HepG2 (cell line): ENCODE measurements around the gene LYSMD3. TPM values are rescaled to one million over a fixed set of nuclear protein-coding genes. Genes with fewer than 3 reads are reported as not detected.

Experiments
- FOSL2 ChIP-seq: sonication (generic); formaldehyde crosslinking; IDR thresholded peaks from 2 replicates; pipeline ENCODE4 v1.4.0; 2020; ENCODE audit warnings: missing genetic modification reagents
- HOXD1 ChIP-seq: sonication (generic); formaldehyde crosslinking; IDR thresholded peaks from 2 replicates; pipeline ENCODE4 v1.5.0; 2020; ENCODE audit warnings: missing genetic modification reagents
- KAT7 ChIP-seq: IDR thresholded peaks from 2 replicates; pipeline ENCODE4 v1.6.1; 2018; ENCODE audit warnings: borderline replicate concordance, missing compliant biosample characterization
- MAF1 ChIP-seq: sonication (generic); formaldehyde crosslinking; IDR thresholded peaks from 2 replicates; pipeline ENCODE4 v1.5.0; 2020; ENCODE audit warnings: missing genetic modification reagents, borderline replicate concordance
- MYNN ChIP-seq: sonication (generic); formaldehyde crosslinking; IDR thresholded peaks from 2 replicates; pipeline ENCODE4 v1.4.0; 2020; ENCODE audit warnings: mild to moderate bottlenecking, low read depth, missing genetic modification reagents
- NFIC ChIP-seq: IDR thresholded peaks from 2 replicates; pipeline ENCODE4 v1.6.1; 2012; ENCODE audit warnings: mild to moderate bottlenecking, low read length, inconsistent platforms
- TMF1 ChIP-seq: sonication (generic); formaldehyde crosslinking; IDR thresholded peaks from 2 replicates; pipeline ENCODE4 v1.8.1; 2022; ENCODE audit warnings: low read depth, missing genetic modification reagents
- TOPORS ChIP-seq: sonication (generic); formaldehyde crosslinking; IDR thresholded peaks from 2 replicates; pipeline ENCODE4 v1.8.0; 2023; ENCODE audit warnings: mild to moderate bottlenecking, missing genetic modification reagents
- ZBTB7A ChIP-seq: sonication (generic); formaldehyde crosslinking; IDR thresholded peaks from 2 replicates; pipeline ENCODE4 v1.8.0; 2022; ENCODE audit warnings: mild to moderate bottlenecking, missing genetic modification reagents
- ZNF547 ChIP-seq: sonication (generic); formaldehyde crosslinking; IDR thresholded peaks from 2 replicates; pipeline ENCODE4 v1.5.1; 2020; ENCODE audit warnings: mild to moderate bottlenecking, missing genetic modification reagents
- polyA plus RNA-seq, 8 experiments: library from polyadenylated mRNA; depleted of rRNA in 3 of 8; stranded (reverse) in 7 of 8; unstranded in 1 of 8; fragments of >200 nt; fragmentation: Illumina TruSeq in 4 of 8; extraction: Trizol in 4 of 8; gene quantifications; 2 replicates each; pipeline versions ENCODE4 v1.2.1 to v1.2.3, GENCODE V29; 2011 to 2016; ENCODE audit warnings: low read depth in 4 of 8, missing spikeins in 1 of 8, mixed read lengths in 1 of 8; ENCODE audit not compliant: insufficient read depth in 1 of 8
- total RNA-seq, 5 experiments: library from RNA; depleted of rRNA; stranded (reverse); fragments of >200 nt; fragmentation: Illumina TruSeq; extraction: Trizol; gene quantifications; 2 replicates each; pipeline ENCODE4 v1.2.3, GENCODE V29; 2016; ENCODE audit warnings: low read depth in 1 of 5
- TF ChIP-seq, protein P1 (sequence below): sonication (generic); formaldehyde crosslinking; IDR thresholded peaks from 2 replicates; pipeline ENCODE4 v1.9.0; 2021; ENCODE audit warnings: missing genetic modification reagents, borderline replicate concordance
- TF ChIP-seq, protein P2 (sequence below): IDR thresholded peaks from 2 replicates; pipeline ENCODE4 v1.6.1; 2016; ENCODE audit warnings: low read depth, missing genetic modification reagents, missing compliant biosample characterization
- TF ChIP-seq, protein P3 (sequence below): sonication (generic); formaldehyde crosslinking; IDR thresholded peaks from 2 replicates; pipeline ENCODE4 v1.8.0; 2022; ENCODE audit warnings: missing genetic modification reagents, low read depth, mild to moderate bottlenecking, borderline replicate concordance
- TF ChIP-seq, protein P4 (sequence below): sonication (generic); formaldehyde crosslinking; IDR thresholded peaks from 2 replicates; pipeline ENCODE4 v1.4.0; 2020; ENCODE audit warnings: mild to moderate bottlenecking, low read depth, missing genetic modification reagents
- TF ChIP-seq, protein P5 (sequence below): sonication (generic); formaldehyde crosslinking; IDR thresholded peaks from 2 replicates; pipeline ENCODE4 v1.8.0; 2022; ENCODE audit warnings: mild to moderate bottlenecking, missing genetic modification reagents; ENCODE audit not compliant: insufficient replicate concordance

LYSMD3 gene
- total and polyA plus RNA-seq, 2 of the 13 experiments (the other 11 are each of a cell fraction or from before 2014, with no cell fraction given): 9.1 to 13.8 TPM

DNA sequence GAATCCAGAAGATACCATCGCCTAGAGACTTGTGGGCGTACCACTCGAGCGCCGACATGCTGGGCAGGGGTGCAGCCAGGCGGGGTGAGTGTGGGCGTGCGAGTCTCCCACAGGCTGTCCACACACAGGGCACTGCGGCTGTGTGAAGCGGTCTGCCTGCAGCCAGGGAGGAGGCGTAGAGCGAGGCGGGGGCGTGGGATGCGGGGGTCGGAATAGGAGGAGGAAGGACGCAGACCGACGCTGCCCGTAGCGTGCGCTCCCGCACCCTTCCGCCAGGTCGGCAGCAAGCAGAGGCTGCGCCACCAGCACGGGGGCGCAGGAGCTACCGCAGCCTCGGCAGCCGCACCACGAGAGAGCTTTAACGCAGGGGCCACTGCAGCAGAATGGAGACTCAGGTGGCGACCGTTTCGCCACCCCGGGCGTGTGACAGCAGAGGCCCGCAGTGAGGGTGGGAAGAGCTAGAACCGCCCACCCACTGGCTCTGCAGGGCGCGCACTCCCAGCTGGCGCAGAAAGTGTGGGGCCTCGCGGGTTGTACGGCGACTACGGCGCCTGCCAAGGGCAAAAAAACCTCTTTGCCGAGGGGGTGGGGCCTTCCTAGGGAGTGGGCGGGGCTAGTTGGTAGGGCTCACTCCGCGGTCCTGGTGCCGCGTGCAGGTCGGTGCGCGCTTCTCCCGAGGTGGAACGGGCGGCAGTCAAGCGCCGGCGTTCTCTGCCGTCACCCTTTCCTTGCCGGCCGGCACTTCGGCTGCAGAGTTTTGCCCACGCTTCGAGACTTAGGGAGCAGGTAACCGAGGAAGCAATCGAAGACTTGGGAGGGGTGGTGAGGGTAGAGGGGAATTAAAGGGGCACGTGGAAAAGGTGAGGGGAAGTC, 54.9 kb downstream of the LYSMD3 start, which contains the start of the genes MBLAC2 and POLR3G (continued):
- TF ChIP-seq FOSL2 (CRISPR knock-in tag) (peak; percentile 50; the same call in 1 of the 2 replicates), TMF1 (CRISPR knock-in tag) (no peak), MAF1 (CRISPR knock-in tag) (no peak), ZBTB7A (CRISPR knock-in tag) (peak; percentile 1; the same call in 1 of the 2 replicates), ZNF547 (peak; percentile 77; the same call in 1 of the 2 replicates), NFIC (no peak), TOPORS (CRISPR knock-in tag) (no peak; the same call in 1 of the 2 replicates), HOXD1 (CRISPR knock-in tag) (no peak; the same call in 1 of the 2 replicates), KAT7 (peak; percentile 76; the same call in 1 of the 2 replicates), MYNN (CRISPR knock-in tag) (no peak)
- TF ChIP-seq, protein P1, sequence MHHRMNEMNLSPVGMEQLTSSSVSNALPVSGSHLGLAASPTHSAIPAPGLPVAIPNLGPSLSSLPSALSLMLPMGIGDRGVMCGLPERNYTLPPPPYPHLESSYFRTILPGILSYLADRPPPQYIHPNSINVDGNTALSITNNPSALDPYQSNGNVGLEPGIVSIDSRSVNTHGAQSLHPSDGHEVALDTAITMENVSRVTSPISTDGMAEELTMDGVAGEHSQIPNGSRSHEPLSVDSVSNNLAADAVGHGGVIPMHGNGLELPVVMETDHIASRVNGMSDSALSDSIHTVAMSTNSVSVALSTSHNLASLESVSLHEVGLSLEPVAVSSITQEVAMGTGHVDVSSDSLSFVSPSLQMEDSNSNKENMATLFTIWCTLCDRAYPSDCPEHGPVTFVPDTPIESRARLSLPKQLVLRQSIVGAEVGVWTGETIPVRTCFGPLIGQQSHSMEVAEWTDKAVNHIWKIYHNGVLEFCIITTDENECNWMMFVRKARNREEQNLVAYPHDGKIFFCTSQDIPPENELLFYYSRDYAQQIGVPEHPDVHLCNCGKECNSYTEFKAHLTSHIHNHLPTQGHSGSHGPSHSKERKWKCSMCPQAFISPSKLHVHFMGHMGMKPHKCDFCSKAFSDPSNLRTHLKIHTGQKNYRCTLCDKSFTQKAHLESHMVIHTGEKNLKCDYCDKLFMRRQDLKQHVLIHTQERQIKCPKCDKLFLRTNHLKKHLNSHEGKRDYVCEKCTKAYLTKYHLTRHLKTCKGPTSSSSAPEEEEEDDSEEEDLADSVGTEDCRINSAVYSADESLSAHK (CRISPR knock-in tag): no peak
- TF ChIP-seq, protein P2, sequence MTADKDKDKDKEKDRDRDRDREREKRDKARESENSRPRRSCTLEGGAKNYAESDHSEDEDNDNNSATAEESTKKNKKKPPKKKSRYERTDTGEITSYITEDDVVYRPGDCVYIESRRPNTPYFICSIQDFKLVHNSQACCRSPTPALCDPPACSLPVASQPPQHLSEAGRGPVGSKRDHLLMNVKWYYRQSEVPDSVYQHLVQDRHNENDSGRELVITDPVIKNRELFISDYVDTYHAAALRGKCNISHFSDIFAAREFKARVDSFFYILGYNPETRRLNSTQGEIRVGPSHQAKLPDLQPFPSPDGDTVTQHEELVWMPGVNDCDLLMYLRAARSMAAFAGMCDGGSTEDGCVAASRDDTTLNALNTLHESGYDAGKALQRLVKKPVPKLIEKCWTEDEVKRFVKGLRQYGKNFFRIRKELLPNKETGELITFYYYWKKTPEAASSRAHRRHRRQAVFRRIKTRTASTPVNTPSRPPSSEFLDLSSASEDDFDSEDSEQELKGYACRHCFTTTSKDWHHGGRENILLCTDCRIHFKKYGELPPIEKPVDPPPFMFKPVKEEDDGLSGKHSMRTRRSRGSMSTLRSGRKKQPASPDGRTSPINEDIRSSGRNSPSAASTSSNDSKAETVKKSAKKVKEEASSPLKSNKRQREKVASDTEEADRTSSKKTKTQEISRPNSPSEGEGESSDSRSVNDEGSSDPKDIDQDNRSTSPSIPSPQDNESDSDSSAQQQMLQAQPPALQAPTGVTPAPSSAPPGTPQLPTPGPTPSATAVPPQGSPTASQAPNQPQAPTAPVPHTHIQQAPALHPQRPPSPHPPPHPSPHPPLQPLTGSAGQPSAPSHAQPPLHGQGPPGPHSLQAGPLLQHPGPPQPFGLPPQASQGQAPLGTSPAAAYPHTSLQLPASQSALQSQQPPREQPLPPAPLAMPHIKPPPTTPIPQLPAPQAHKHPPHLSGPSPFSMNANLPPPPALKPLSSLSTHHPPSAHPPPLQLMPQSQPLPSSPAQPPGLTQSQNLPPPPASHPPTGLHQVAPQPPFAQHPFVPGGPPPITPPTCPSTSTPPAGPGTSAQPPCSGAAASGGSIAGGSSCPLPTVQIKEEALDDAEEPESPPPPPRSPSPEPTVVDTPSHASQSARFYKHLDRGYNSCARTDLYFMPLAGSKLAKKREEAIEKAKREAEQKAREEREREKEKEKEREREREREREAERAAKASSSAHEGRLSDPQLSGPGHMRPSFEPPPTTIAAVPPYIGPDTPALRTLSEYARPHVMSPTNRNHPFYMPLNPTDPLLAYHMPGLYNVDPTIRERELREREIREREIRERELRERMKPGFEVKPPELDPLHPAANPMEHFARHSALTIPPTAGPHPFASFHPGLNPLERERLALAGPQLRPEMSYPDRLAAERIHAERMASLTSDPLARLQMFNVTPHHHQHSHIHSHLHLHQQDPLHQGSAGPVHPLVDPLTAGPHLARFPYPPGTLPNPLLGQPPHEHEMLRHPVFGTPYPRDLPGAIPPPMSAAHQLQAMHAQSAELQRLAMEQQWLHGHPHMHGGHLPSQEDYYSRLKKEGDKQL: peak; percentile 51; the same call in 1 of the 2 replicates
- TF ChIP-seq, protein P3, sequence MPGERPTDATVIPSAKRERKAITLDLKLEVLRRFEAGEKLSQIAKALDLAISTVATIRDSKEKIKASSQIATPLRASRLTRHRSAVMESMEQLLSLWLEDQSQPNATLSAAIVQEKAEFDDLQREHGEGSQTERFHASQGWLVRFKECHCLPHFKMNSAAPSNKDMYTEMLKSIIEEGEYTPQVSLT (CRISPR knock-in tag): peak; percentile 74; the same call in 1 of the 2 replicates
- TF ChIP-seq, protein P4, sequence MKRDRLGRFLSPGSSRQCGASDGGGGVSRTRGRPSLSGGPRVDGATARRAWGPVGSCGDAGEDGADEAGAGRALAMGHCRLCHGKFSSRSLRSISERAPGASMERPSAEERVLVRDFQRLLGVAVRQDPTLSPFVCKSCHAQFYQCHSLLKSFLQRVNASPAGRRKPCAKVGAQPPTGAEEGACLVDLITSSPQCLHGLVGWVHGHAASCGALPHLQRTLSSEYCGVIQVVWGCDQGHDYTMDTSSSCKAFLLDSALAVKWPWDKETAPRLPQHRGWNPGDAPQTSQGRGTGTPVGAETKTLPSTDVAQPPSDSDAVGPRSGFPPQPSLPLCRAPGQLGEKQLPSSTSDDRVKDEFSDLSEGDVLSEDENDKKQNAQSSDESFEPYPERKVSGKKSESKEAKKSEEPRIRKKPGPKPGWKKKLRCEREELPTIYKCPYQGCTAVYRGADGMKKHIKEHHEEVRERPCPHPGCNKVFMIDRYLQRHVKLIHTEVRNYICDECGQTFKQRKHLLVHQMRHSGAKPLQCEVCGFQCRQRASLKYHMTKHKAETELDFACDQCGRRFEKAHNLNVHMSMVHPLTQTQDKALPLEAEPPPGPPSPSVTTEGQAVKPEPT (CRISPR knock-in tag): no peak
- TF ChIP-seq, protein P5, sequence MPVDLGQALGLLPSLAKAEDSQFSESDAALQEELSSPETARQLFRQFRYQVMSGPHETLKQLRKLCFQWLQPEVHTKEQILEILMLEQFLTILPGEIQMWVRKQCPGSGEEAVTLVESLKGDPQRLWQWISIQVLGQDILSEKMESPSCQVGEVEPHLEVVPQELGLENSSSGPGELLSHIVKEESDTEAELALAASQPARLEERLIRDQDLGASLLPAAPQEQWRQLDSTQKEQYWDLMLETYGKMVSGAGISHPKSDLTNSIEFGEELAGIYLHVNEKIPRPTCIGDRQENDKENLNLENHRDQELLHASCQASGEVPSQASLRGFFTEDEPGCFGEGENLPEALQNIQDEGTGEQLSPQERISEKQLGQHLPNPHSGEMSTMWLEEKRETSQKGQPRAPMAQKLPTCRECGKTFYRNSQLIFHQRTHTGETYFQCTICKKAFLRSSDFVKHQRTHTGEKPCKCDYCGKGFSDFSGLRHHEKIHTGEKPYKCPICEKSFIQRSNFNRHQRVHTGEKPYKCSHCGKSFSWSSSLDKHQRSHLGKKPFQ (CRISPR knock-in tag): peak; percentile 26
